GM13977 (cell line): ENCODE measurements around the gene ADCY2.

Source experiments
- DNase-seq: peaks from one replicate; pipeline ENCODE4 v3.0.0; 2012; ENCODE audit warnings: low spot score
- in situ Hi-C: fragments of 300-500 bp; cut with MboI; formaldehyde crosslinking; loops from one replicate; pipeline ENCODE4 v1.12.0; 2022; ENCODE audit warnings: low sequenced_read_pairs, low pct_unique_long_range_greater_than_20kb, mixed read lengths, inconsistent platforms; ENCODE audit not compliant: unreplicated experiment
- TF ChIP-seq, protein P1 (sequence below): IDR thresholded peaks from 2 replicates; pipeline ENCODE4 v1.5.1; 2012; ENCODE audit warnings: mild to moderate bottlenecking, control low read depth; ENCODE audit not compliant: insufficient read depth; ENCODE audit errors: extremely low read depth, missing control alignments

The ADCY2 gene

DNA sequence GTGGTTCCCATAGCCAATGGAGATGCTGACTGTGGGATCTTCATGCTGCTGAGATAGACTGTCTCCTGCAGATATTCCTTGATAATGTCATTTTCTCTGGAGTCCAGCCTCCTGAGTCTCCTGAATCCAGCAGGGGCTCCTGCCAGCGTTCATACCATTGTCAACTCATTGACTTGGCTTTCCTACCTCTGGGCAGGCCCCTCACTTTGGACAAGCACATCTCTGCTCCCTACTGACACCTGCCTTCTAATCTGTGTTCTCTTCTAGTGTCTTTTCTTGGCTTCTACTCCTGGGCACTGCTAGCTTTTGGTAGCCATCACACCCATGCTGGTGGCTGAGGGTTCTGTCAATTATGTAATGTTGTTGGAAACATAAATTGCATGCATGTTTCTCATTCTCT is 138.0 kb downstream of the ADCY2 start:
- TF ChIP-seq, protein P1, sequence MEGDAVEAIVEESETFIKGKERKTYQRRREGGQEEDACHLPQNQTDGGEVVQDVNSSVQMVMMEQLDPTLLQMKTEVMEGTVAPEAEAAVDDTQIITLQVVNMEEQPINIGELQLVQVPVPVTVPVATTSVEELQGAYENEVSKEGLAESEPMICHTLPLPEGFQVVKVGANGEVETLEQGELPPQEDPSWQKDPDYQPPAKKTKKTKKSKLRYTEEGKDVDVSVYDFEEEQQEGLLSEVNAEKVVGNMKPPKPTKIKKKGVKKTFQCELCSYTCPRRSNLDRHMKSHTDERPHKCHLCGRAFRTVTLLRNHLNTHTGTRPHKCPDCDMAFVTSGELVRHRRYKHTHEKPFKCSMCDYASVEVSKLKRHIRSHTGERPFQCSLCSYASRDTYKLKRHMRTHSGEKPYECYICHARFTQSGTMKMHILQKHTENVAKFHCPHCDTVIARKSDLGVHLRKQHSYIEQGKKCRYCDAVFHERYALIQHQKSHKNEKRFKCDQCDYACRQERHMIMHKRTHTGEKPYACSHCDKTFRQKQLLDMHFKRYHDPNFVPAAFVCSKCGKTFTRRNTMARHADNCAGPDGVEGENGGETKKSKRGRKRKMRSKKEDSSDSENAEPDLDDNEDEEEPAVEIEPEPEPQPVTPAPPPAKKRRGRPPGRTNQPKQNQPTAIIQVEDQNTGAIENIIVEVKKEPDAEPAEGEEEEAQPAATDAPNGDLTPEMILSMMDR: no peak
- DNase-seq: no peak
- in situ Hi-C loops: no loop called here

DNA sequence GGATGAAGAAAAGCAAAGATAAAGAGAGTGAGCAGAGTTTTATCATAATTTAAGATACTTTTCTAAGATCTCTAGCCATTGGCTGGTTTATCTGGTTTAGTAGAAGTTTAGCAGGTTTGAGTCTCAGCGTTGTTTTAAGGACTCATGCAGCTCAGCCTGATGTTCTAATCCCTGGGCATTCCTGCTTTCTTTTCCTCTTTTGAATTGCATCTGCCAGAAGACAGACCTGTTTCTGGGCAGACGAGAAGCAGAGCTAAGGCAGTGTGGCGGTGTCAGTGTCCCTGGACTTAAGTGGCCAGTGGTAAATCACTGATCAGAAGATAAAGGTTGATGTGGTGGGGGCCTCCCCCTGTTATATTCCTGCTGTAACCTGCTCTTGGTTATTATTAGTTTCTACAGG is 138.6 kb downstream of the ADCY2 start:
- TF ChIP-seq, protein P1: no peak
- no peak for DNase-seq

GRCh38 chr5:7537573-7537972 is 141.6 kb downstream of the ADCY2 start:
- TF ChIP-seq, protein P1: no peak
- in situ Hi-C loops: no loop called here
- DNase-seq: no peak

More for the DNA sequence above, 138.6 kb downstream of the ADCY2 start:
- in situ Hi-C loops: no loop called here

DNA sequence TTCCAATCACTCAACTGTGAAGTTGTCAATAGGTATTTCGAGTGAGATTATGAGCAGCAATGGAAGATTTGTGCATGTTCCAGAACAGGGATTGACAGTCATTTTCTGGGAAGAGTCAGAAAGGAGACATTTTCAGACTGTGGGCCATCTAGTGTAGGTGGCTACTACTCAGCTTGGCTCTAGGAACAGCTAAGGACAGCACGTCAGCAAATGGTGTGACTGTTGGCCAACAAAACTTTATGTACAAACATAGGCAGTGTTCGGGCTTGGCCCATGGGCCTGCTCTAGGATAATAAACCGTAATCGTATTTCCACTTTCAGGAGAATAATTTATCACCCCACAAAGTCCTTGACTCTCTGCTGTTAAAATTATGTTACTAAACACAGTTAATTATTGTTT is 143.6 kb downstream of the ADCY2 start:
- TF ChIP-seq, protein P1: no peak
- in situ Hi-C loops: no loop called here
- no peak for DNase-seq

DNA sequence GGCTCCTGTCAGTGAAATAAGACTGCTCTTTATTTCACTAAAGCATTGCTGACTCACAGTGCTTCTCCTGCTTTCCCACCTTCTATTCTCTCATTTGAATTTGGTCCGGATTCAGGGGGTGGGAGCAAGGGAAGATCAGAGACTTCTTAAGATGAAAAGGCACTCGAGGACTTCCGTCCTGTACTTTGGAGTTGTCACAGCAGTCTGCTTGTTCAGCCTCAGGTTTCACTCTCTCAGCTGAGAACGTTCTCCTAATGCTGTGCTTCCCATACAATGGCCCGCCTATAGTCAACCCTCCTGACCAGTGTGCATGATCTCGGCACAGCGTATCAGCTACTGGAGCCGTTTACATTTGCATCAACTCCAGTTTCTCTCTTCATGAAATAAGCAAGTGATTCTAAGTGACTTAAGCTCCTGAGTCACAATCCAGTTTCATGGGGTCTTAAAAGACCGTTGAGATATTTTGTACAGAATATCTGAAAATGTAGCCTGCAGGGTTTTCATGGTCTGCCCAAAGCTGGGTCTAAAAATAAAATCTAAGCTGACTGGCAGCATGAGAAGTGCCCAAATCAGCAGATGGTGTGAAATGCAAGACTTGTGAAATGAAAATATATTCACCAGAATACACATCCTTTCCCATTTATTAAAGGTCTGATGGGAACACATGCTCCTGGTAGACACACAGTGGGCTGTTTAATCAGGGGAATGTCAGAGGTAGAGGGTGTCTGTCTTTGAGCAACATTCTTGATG is 145.0 kb downstream of the ADCY2 start:
- DNase-seq: no peak
- in situ Hi-C loops: no loop called here
- TF ChIP-seq, protein P1: no peak

GRCh38 chr5:7541898-7542297 is 146.0 kb downstream of the ADCY2 start:
- DNase-seq: no peak
- in situ Hi-C loops: no loop called here
- TF ChIP-seq, protein P1: no peak

DNA sequence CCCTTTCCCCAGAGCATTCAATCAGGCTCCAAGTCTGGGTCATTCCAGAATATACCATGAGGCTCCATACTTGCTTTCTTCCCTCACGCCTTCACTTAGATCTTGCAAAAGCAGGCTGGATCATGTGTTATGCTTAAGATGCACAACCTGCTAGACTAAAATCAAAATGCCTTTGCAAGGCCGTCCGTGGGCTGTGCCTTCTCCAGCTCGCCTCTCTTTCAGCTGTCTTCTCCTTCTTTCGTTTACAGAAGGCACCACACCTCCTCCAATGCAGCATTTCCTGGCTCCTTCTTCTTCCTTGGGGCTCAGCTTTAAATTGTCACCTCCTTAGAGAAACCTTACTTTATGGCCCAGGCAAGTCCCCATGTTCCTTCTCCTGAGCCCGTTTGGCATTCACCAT is 150.6 kb downstream of the ADCY2 start:
- TF ChIP-seq, protein P1: no peak
- no peak for DNase-seq
- in situ Hi-C loops: no loop called here
